Uterus (tissue), 2 donors: ENCODE data around the gene MMRN2.

Experiments used
- CTCF ChIP-seq, 4 experiments: fragments of 200-600 bp in 2 of 4; fragments of 450-650 bp in 2 of 4; sonication (generic) in 2 of 4; IDR thresholded peaks; one replicate each; pipeline ENCODE4 v1.5.1; 2016 to 2019; ENCODE audit warnings: antibody characterized with exemption in 4 of 4, mild to moderate bottlenecking in 2 of 4, moderate library complexity in 1 of 4
- POLR2A ChIP-seq, 2 donors: fragments of 450-650 bp; IDR thresholded peaks; one replicate each; pipeline ENCODE4 v1.6.1; 2016; ENCODE audit warnings: antibody characterized with exemption in 2 of 2, mild to moderate bottlenecking in 1 of 2, moderate library complexity in 1 of 2

- TF ChIP-seq POLR2A (IDR thresholded peaks at IDR 0.05) (no peak), CTCF (IDR thresholded peaks at IDR 0.05) (no peak)
Measured at GRCh38 chr10:86905429-86905828, 52.0 kb downstream of the MMRN2 start.
